Panc1 (cell line): Measurements from ENCODE around the gene WDR88.

Source experiments
- POLR2AphosphoS5 ChIP-seq: IDR thresholded peaks from 2 replicates; pipeline ENCODE4 v1.6.1; 2012; ENCODE audit warnings: mild to moderate bottlenecking, low read depth, low read length, moderate library complexity
- TCF7L2 ChIP-seq: IDR thresholded peaks from 2 replicates; pipeline ENCODE4 v1.6.1; 2011; ENCODE audit warnings: mild to moderate bottlenecking, low read depth, low read length, inconsistent platforms
- TF ChIP-seq, protein P1 (sequence below): fragments of 450-650 bp; IDR thresholded peaks from 2 replicates; pipeline ENCODE4 v1.5.1; 2017; ENCODE audit warnings: mild to moderate bottlenecking
- TF ChIP-seq, protein P2 (sequence below), 2 experiments: IDR thresholded peaks; 2 replicates each; pipeline ENCODE4 v1.6.1; 2011 to 2012; ENCODE audit warnings: low read depth in 2 of 2, control low read depth in 1 of 2, low read length in 1 of 2, mild to moderate bottlenecking in 1 of 2, moderate library complexity in 1 of 2; ENCODE audit not compliant: insufficient read depth in 1 of 2

DNA sequence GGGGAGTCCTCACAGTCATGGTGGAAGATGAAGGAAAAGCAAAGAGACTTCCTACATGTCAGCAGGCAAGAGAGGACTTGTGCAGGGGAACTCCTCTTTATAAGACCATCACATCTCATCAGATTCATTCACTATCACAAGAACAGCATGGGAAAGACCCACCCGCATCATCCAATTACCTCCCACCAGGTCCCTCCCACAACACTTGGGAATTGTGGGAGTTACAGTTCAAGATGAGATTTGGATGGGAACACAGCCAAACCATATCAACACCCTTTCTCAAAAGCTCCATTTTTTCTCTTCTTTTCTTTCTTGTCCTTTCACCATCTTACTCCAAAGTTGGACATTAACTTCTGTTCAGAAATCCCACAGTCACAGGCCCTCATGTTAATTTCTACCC is 57.5 kb downstream of the WDR88 start:
- TF ChIP-seq, protein P1, sequence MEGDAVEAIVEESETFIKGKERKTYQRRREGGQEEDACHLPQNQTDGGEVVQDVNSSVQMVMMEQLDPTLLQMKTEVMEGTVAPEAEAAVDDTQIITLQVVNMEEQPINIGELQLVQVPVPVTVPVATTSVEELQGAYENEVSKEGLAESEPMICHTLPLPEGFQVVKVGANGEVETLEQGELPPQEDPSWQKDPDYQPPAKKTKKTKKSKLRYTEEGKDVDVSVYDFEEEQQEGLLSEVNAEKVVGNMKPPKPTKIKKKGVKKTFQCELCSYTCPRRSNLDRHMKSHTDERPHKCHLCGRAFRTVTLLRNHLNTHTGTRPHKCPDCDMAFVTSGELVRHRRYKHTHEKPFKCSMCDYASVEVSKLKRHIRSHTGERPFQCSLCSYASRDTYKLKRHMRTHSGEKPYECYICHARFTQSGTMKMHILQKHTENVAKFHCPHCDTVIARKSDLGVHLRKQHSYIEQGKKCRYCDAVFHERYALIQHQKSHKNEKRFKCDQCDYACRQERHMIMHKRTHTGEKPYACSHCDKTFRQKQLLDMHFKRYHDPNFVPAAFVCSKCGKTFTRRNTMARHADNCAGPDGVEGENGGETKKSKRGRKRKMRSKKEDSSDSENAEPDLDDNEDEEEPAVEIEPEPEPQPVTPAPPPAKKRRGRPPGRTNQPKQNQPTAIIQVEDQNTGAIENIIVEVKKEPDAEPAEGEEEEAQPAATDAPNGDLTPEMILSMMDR = no peak
- no peak for TF ChIP-seq POLR2AphosphoS5
- TF ChIP-seq, protein P2, sequence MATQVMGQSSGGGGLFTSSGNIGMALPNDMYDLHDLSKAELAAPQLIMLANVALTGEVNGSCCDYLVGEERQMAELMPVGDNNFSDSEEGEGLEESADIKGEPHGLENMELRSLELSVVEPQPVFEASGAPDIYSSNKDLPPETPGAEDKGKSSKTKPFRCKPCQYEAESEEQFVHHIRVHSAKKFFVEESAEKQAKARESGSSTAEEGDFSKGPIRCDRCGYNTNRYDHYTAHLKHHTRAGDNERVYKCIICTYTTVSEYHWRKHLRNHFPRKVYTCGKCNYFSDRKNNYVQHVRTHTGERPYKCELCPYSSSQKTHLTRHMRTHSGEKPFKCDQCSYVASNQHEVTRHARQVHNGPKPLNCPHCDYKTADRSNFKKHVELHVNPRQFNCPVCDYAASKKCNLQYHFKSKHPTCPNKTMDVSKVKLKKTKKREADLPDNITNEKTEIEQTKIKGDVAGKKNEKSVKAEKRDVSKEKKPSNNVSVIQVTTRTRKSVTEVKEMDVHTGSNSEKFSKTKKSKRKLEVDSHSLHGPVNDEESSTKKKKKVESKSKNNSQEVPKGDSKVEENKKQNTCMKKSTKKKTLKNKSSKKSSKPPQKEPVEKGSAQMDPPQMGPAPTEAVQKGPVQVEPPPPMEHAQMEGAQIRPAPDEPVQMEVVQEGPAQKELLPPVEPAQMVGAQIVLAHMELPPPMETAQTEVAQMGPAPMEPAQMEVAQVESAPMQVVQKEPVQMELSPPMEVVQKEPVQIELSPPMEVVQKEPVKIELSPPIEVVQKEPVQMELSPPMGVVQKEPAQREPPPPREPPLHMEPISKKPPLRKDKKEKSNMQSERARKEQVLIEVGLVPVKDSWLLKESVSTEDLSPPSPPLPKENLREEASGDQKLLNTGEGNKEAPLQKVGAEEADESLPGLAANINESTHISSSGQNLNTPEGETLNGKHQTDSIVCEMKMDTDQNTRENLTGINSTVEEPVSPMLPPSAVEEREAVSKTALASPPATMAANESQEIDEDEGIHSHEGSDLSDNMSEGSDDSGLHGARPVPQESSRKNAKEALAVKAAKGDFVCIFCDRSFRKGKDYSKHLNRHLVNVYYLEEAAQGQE (IDR thresholded peaks at IDR 0.05; ENCODE audit: insufficient read depth in 1 of 2, low read depth in 2 of 2, low read length in 1 of 2) = no peak
- no peak for TF ChIP-seq TCF7L2
